SK-N-SH treated with all-trans-retinoic acid at 6 μM for 48 hours (cell line): Measurements from ENCODE around the gene NRN1L.
"Not testable (repeated sequence)": the region's sequence is repeated elsewhere in the genome, so short reads cannot be mapped to it uniquely, and the experiment has no call there.

Source experiments
- GLIS3 ChIP-seq: fragments of 250-450 bp; sonication (Bioruptor Pico); IDR thresholded peaks from 2 replicates; pipeline ENCODE4 v1.5.0; 2020; ENCODE audit warnings: mild to moderate bottlenecking, moderate library complexity
- RARB ChIP-seq: fragments of 250-450 bp; sonication (Bioruptor Pico); IDR thresholded peaks from 2 replicates; pipeline ENCODE4 v1.8.0; 2021; ENCODE audit warnings: mild to moderate bottlenecking, moderate library complexity
- TF ChIP-seq, protein P1 (sequence below): fragments of 250-450 bp; sonication (Bioruptor Pico); IDR thresholded peaks from 2 replicates; pipeline ENCODE4 v1.5.1; 2021; ENCODE audit warnings: mild to moderate bottlenecking, moderate library complexity

DNA sequence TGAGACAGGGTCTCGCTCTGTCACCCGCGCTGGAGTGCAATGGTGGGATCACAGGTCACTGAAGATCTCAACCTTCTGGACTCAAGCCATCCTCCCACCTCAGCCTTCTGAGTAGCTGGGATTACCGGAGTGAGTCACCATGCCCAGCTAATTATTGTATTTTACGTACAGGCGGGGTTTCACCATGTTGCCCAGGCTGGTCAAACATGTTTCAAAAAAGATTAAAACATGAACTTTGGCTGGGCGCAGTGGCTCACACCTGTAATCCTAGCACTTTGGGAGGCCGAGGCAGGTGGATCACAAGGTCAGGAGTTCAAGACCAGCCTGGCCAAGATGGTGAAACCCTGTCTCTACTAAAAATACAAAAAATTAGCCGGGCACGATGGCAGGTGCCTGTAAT, 47.5 kb upstream of the NRN1L start:
- TF ChIP-seq RARB, GLIS3 (CRISPR knock-in tag): not testable (repeated sequence)
- TF ChIP-seq, protein P1, sequence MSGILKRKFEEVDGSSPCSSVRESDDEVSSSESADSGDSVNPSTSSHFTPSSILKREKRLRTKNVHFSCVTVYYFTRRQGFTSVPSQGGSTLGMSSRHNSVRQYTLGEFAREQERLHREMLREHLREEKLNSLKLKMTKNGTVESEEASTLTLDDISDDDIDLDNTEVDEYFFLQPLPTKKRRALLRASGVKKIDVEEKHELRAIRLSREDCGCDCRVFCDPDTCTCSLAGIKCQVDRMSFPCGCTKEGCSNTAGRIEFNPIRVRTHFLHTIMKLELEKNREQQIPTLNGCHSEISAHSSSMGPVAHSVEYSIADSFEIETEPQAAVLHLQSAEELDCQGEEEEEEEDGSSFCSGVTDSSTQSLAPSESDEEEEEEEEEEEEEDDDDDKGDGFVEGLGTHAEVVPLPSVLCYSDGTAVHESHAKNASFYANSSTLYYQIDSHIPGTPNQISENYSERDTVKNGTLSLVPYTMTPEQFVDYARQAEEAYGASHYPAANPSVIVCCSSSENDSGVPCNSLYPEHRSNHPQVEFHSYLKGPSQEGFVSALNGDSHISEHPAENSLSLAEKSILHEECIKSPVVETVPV (CRISPR knock-in tag): not testable (repeated sequence)
